ENCODE results near the gene BAIAP2. TPM values are rescaled to one million over a fixed set of nuclear protein-coding genes. Genes with fewer than 3 reads are reported as not detected.

Gene BAIAP2
- total and polyA plus RNA-seq, 10 donors: 2.8 to 33.2 (median 17.8) TPM

GRCh38 chr17:81148571-81148970, 113.6 kb downstream of the BAIAP2 start:
- Histone ChIP-seq H3K36me3 (no peaks in the 10 kb centered on the region), H3K9me3 (no peaks in the 10 kb centered on the region), H3K4me1 (peaks cover 0 to 64% (median 38%) of the 10 kb centered on the region in 6 donors), H3K27ac (peak overlapping the region in 5 of 8 donors; percentile 78 to 92 (median 86)), H3K4me3 (peak overlapping the region in 1 of 8 donors; percentile 56), H3K27me3 (replicated peaks in 1 of 7) (peaks cover 0 to 6% (median 0%) of the 10 kb centered on the region in 7 donors)
- no peak for TF ChIP-seq POLR2AphosphoS5 (IDR thresholded peaks at IDR 0.05)
- no peak for TF ChIP-seq CTCF (IDR thresholded peaks at IDR 0.05 in 8 of 11, conservative IDR thresholded peaks at IDR 0.05 in 3 of 11)
- TF ChIP-seq POLR2A (IDR thresholded peaks at IDR 0.05): no peak
- WGBS, 5 donors: 84 to 93% (median 91%) methylated on average over 11 to 15 of the region's 15 CpGs
- DNase-seq: no peak
- intact Hi-C loops (cut with DNase I; ENCODE audit: low total_unique reads): loop anchor here (10.0 kb wide), 1 partner anchor 46 kb away; no protein-coding TSS in a partner anchor

GRCh38 chr17:81148986-81149533, 114.1 kb downstream of the BAIAP2 start:
- 65 to 81% (median 67%) methylated on average over 9 to 14 of the region's 14 CpGs for WGBS, 5 donors
- DNase-seq: no peak

GRCh38 chr17:81150377-81151077, 115.6 kb downstream of the BAIAP2 start:
- Histone ChIP-seq H3K36me3 (no peaks in the 10 kb centered on the region), H3K4me3 (peak overlapping the region in 5 of 8 donors; percentile 5 to 56 (median 21)), H3K27me3 (replicated peaks in 1 of 7) (peaks cover 0 to 6% (median 0%) of the 10 kb centered on the region in 7 donors), H3K9me3 (no peaks in the 10 kb centered on the region), H3K27ac (peak overlapping the region in 7 of 8 donors; percentile 65 to 92 (median 81)), H3K4me1 (peaks cover 0 to 66% (median 38%) of the 10 kb centered on the region in 6 donors)
- intact Hi-C loops (cut with DNase I; ENCODE audit: low total_unique reads): no loop called here
- peak; percentile 93 for DNase-seq
- TF ChIP-seq POLR2A (IDR thresholded peaks at IDR 0.05): peak in 1 of 3 donors; percentile 14
- TF ChIP-seq CTCF (IDR thresholded peaks at IDR 0.05 in 8 of 11, conservative IDR thresholded peaks at IDR 0.05 in 3 of 11): no peak
- peak; percentile 82 to 88 (median 86) for TF ChIP-seq POLR2AphosphoS5 (IDR thresholded peaks at IDR 0.05)
- WGBS, 5 donors: 28 to 61% (median 59%) methylated on average over 4 to 14 of the region's 14 CpGs

More at GRCh38 chr17:81148986-81149533, 114.1 kb downstream of the BAIAP2 start:
- no peaks in the 10 kb centered on the region for H3K9me3 ChIP-seq
- H3K27me3 ChIP-seq (replicated peaks in 1 of 7): peaks cover 0 to 6% (median 0%) of the 10 kb centered on the region in 7 donors
- H3K27ac ChIP-seq: peak overlapping the region in 6 of 8 donors; percentile 75 to 92 (median 84)
- no peaks in the 10 kb centered on the region for H3K36me3 ChIP-seq
- peaks cover 0 to 65% (median 38%) of the 10 kb centered on the region in 6 donors for H3K4me1 ChIP-seq
- no peak for TF ChIP-seq POLR2A (IDR thresholded peaks at IDR 0.05)
- peak; percentile 20 to 63 (median 36) for TF ChIP-seq POLR2AphosphoS5 (IDR thresholded peaks at IDR 0.05)
- TF ChIP-seq CTCF (IDR thresholded peaks at IDR 0.05 in 8 of 11, conservative IDR thresholded peaks at IDR 0.05 in 3 of 11): no peak
- H3K4me3 ChIP-seq: peak overlapping the region in 2 of 8 donors; percentile 6 to 56
- intact Hi-C loops (cut with DNase I; ENCODE audit: low total_unique reads): loop anchor here (10.0 kb wide), 1 partner anchor 46 kb away; no protein-coding TSS in a partner anchor

GRCh38 chr17:81151278-81151677, 116.3 kb downstream of the BAIAP2 start:
- WGBS, 5 donors: 49 to 88% (median 62%) methylated on average over 9 to 13 of the region's 13 CpGs
- peak overlapping the region in 1 of 8 donors; percentile 56 for H3K4me3 ChIP-seq

More at GRCh38 chr17:81151278-81151677, 116.3 kb downstream of the BAIAP2 start:
- Histone ChIP-seq H3K9me3 (no peaks in the 10 kb centered on the region), H3K27ac (peak overlapping the region in 7 of 8 donors; percentile 65 to 92 (median 81)), H3K36me3 (no peaks in the 10 kb centered on the region), H3K27me3 (replicated peaks in 1 of 7) (peaks cover 0 to 6% (median 0%) of the 10 kb centered on the region in 7 donors), H3K4me1 (peaks cover 0 to 66% (median 38%) of the 10 kb centered on the region in 6 donors)
- TF ChIP-seq POLR2AphosphoS5 (IDR thresholded peaks at IDR 0.05): no peak
- TF ChIP-seq CTCF (IDR thresholded peaks at IDR 0.05 in 8 of 11, conservative IDR thresholded peaks at IDR 0.05 in 3 of 11): no peak
- no peak for TF ChIP-seq POLR2A (IDR thresholded peaks at IDR 0.05)
- intact Hi-C loops (cut with DNase I; ENCODE audit: low total_unique reads): no loop called here
- DNase-seq: no peak
